CD14-positive monocyte (primary cell): ENCODE data around the gene TPK1. TPM values are rescaled to one million over a fixed set of nuclear protein-coding genes. Genes with fewer than 3 reads are reported as not detected.
"Not testable (repeated sequence)": the region's sequence is repeated elsewhere in the genome, so short reads cannot be mapped to it uniquely, and the experiment has no call there.

ENCODE experiments used
- DNase-seq, 3 donors: peaks; one replicate each; pipeline ENCODE4 v3.0.0-alpha.2; 2011 to 2022
- H2AFZ ChIP-seq: 2 replicates; pipeline ENCODE4 v1.6.0; 2012; ENCODE audit warnings: mild to moderate bottlenecking, low read depth, low read length, inconsistent platforms; ENCODE audit not compliant: insufficient read depth, poor library complexity, severe bottlenecking
- H3K27ac ChIP-seq, 2 donors: 1 replicate in 1 of 2; 2 replicates in 1 of 2; pipeline ENCODE4 v1.5.1; 2012 to 2013; ENCODE audit warnings: low read length in 2 of 2, control low read depth in 1 of 2, inconsistent platforms in 1 of 2, low read depth in 1 of 2, mild to moderate bottlenecking in 1 of 2
- H3K27me3 ChIP-seq, 2 donors: one replicate each; pipeline versions ENCODE4 v1.6.0 to v1.6.1; 2011 to 2013; ENCODE audit warnings: low read length in 2 of 2; ENCODE audit not compliant: control insufficient read depth in 2 of 2, insufficient read depth in 2 of 2
- H3K36me3 ChIP-seq, 2 donors: replicated peaks in 1 of 2; 1 replicate in 1 of 2; 2 replicates in 1 of 2; pipeline versions ENCODE4 v1.5.1 to v1.6.1; 2012 to 2013; ENCODE audit warnings: low read length in 2 of 2, control low read depth in 1 of 2, inconsistent platforms in 1 of 2, mild to moderate bottlenecking in 1 of 2; ENCODE audit not compliant: insufficient read depth in 2 of 2, control insufficient read depth in 1 of 2
- H3K4me1 ChIP-seq, 2 donors: 1 replicate in 1 of 2; 2 replicates in 1 of 2; pipeline versions ENCODE4 v1.5.1 to v1.6.1; 2012 to 2013; ENCODE audit warnings: low read length in 2 of 2, control low read depth in 1 of 2, inconsistent platforms in 1 of 2, mild to moderate bottlenecking in 1 of 2, moderate library complexity in 1 of 2; ENCODE audit not compliant: insufficient read depth in 2 of 2, control insufficient read depth in 1 of 2
- H3K4me2 ChIP-seq: replicated peaks from 2 replicates; pipeline ENCODE3; 2012; ENCODE audit warnings: low read length, moderate library complexity, mild to moderate bottlenecking; ENCODE audit not compliant: poor library complexity, severe bottlenecking; ENCODE audit errors: extremely low read depth
- H3K4me3 ChIP-seq, 3 experiments: fragments of 200-600 bp in 1 of 3; sonication (generic) in 1 of 3; replicated peaks in 1 of 3; 1 replicate in 2 of 3; 2 replicates in 1 of 3; pipeline ENCODE4 v1.5.1; 2011 to 2013; ENCODE audit warnings: low read length in 3 of 3, mild to moderate bottlenecking in 3 of 3, control low read depth in 2 of 3, low read depth in 2 of 3, inconsistent platforms in 1 of 3, moderate library complexity in 1 of 3
- H3K79me2 ChIP-seq: 2 replicates; pipeline ENCODE4 v1.6.0; 2012; ENCODE audit warnings: mild to moderate bottlenecking, control low read depth, inconsistent platforms, low read length, moderate library complexity; ENCODE audit not compliant: insufficient read depth
- H3K9ac ChIP-seq: 2 replicates; pipeline ENCODE4 v1.6.0; 2017; ENCODE audit warnings: low read length, mild to moderate bottlenecking; ENCODE audit not compliant: insufficient read depth, poor library complexity, severe bottlenecking
- H3K9me3 ChIP-seq, 2 donors: replicated peaks in 1 of 2; 1 replicate in 1 of 2; 2 replicates in 1 of 2; pipeline versions ENCODE4 v1.5.1 to v1.6.1; 2012 to 2013; ENCODE audit warnings: low read length in 2 of 2, control low read depth in 1 of 2; ENCODE audit not compliant: control insufficient read depth in 1 of 2, insufficient read depth in 1 of 2
- H4K20me1 ChIP-seq: 2 replicates; pipeline ENCODE4 v1.6.0; 2012; ENCODE audit warnings: mild to moderate bottlenecking, low read length, control low read depth, moderate library complexity; ENCODE audit not compliant: insufficient read depth
- H3K27ac Mint-ChIP-seq, 7 donors: one replicate each; pipeline ENCODE4 v1.8.0; 2020; ENCODE audit warnings: mild to moderate bottlenecking in 7 of 7, mixed read lengths in 7 of 7, moderate library complexity in 6 of 7, inconsistent platforms in 2 of 7
- H3K27me3 Mint-ChIP-seq, 3 donors: one replicate each; pipeline ENCODE4 v1.8.0; 2021 to 2022; ENCODE audit warnings: low read depth in 3 of 3, mild to moderate bottlenecking in 3 of 3, mixed read lengths in 3 of 3, moderate library complexity in 3 of 3, inconsistent platforms in 1 of 3
- H3K36me3 Mint-ChIP-seq, 2 donors: one replicate each; pipeline ENCODE4 v1.8.0; 2020; ENCODE audit warnings: mixed read lengths in 2 of 2, inconsistent platforms in 1 of 2, mild to moderate bottlenecking in 1 of 2
- H3K4me1 Mint-ChIP-seq: one replicate; pipeline ENCODE4 v1.8.0; 2020; ENCODE audit warnings: mild to moderate bottlenecking, mixed read lengths
- H3K4me3 Mint-ChIP-seq, 2 donors: one replicate each; pipeline ENCODE4 v1.8.0; 2020; ENCODE audit warnings: mild to moderate bottlenecking in 2 of 2, mixed read lengths in 2 of 2, moderate library complexity in 1 of 2
- H3K9me3 Mint-ChIP-seq, 7 donors: one replicate each; pipeline ENCODE4 v1.8.0; 2020 to 2022; ENCODE audit warnings: mixed read lengths in 7 of 7, mild to moderate bottlenecking in 6 of 7, moderate library complexity in 6 of 7, inconsistent platforms in 2 of 7
- CTCF ChIP-seq: fragments of 200-600 bp; IDR thresholded peaks from one replicate; pipeline ENCODE4 v1.8.0; 2022; ENCODE audit warnings: antibody characterized with exemption, mild to moderate bottlenecking
- whole genome bisulfite sequencing: methylation state at CpG from one replicate; pipeline ENCODE4 v1.1.5; 2013; ENCODE audit warnings: missing lambda C conversion rate; ENCODE audit not compliant: insufficient coverage; 5-methylcytosine and 5-hydroxymethylcytosine counted together
- intact Hi-C, 2 donors: fragments of 100-400 bp; cut with micrococcal nuclease; formaldehyde crosslinking; loops; one replicate each; pipeline versions ENCODE4 v1.15.0 to v1.15.1; 2023
- polyA plus RNA-seq, 3 donors: library from polyadenylated mRNA; depleted of rRNA in 1 of 3; unstranded in 2 of 3; stranded (reverse) in 1 of 3; fragments of 300-500 nt in 2 of 3; fragments of >200 nt in 1 of 3; fragmentation: Illumina TruSeq in 2 of 3; gene quantifications; 1 replicate in 2 of 3; 2 replicates in 1 of 3; pipeline ENCODE4 v1.2.3, GENCODE V29; 2012 to 2021

Gene TPK1
- polyA plus RNA-seq, 3 donors, result 18.9 to 33.8 (median 33.1) TPM

- intact Hi-C loops, result no loop called here
- H3K27me3 ChIP-seq, result no peaks in the 10 kb centered on the region
- DNase-seq, result no peak
- H3K4me3 ChIP-seq, result no peak overlapping the region
- H4K20me1 ChIP-seq, result no peaks in the 10 kb centered on the region
- Mint-ChIP-seq H3K36me3 (peaks cover 18 to 24% of the 10 kb centered on the region in 2 donors), H3K27ac (no peak overlapping the region), H3K4me1 (peaks cover 2% of the 10 kb centered on the region), H3K9me3 (peaks cover 0 to 11% (median 2%) of the 10 kb centered on the region in 7 donors), H3K4me3 (no peak overlapping the region), H3K27me3 (no peaks in the 10 kb centered on the region)
- H3K79me2 ChIP-seq, result no peaks in the 10 kb centered on the region
- H2AFZ ChIP-seq, result no peak overlapping the region
- WGBS, result no CpG with 5 or more reads among the region's 5 CpGs
- H3K36me3 ChIP-seq, result peaks cover 0 to 8% of the 10 kb centered on the region in 2 donors
- peaks cover 0 to 2% of the 10 kb centered on the region in 2 donors for H3K9me3 ChIP-seq
- H3K4me2 ChIP-seq, result no peak overlapping the region
- no peak for TF ChIP-seq CTCF
- H3K27ac ChIP-seq, result no peak overlapping the region
- peaks cover 0 to 5% of the 10 kb centered on the region in 2 donors for H3K4me1 ChIP-seq
- H3K9ac ChIP-seq, result no peak overlapping the region
Measured at GRCh38 chr7:144805627-144806239, 30.1 kb downstream of the TPK1 start.

DNA sequence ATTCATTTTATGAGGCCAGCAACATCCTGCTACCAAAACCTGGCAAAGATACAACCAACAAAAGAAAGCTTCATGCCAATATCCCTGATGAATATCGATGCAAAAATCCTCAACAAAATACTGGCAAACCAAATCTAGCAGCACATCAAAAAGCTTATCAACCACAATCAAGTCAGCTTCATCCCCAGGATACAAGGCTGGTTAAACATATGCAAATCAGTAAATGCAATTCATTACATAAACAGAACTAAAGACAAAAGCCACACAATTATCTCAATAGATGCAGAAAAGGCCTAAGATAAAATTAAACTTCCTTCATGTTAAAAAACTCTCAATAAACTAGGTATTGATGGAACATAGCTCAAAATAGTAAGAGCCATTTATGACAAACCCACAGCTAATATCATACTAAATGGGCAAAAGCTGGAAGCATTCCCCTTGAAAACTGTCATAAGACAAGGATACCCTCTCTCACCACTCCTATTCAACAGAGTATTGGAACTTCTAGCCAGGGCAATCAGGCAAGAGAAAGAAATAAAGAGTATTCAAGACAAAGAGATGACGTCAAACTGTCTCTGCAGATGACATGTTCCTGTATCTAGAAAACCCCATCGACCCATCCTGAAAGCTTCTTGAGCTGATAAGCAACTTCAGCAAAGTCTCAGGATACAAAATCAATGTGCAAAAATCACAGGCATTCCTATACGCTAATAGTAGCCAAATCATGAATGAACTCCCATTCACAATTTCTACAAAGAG lies 35.0 kb downstream of the TPK1 start:
- H3K27ac ChIP-seq, H3K4me1 ChIP-seq, H2AFZ ChIP-seq, DNase-seq, H3K27me3 ChIP-seq, H3K27me3 Mint-ChIP-seq, H3K4me2 ChIP-seq, H3K4me3 ChIP-seq, H4K20me1 ChIP-seq, intact Hi-C loops, H3K27ac Mint-ChIP-seq, H3K4me3 Mint-ChIP-seq, H3K79me2 ChIP-seq, H3K9ac ChIP-seq, H3K4me1 Mint-ChIP-seq: not testable (repeated sequence)
- Histone ChIP-seq H3K36me3 (peaks cover 0 to 17% of the 10 kb centered on the region in 2 donors), H3K9me3 (peaks cover 12 to 20% of the 10 kb centered on the region in 2 donors)
- 100% methylated on average over 1 of the region's 4 CpGs for WGBS
- peaks cover 12 to 32% (median 25%) of the 10 kb centered on the region in 7 donors for H3K9me3 Mint-ChIP-seq
- peaks cover 33 to 40% of the 10 kb centered on the region in 2 donors for H3K36me3 Mint-ChIP-seq
